GM13977 (cell line): ENCODE results near the gene GALM.

Experiments used
- DNase-seq: peaks from one replicate; pipeline ENCODE4 v3.0.0; 2012; ENCODE audit warnings: low spot score
- in situ Hi-C: fragments of 300-500 bp; cut with MboI; formaldehyde crosslinking; loops from one replicate; pipeline ENCODE4 v1.12.0; 2022; ENCODE audit warnings: low sequenced_read_pairs, low pct_unique_long_range_greater_than_20kb, mixed read lengths, inconsistent platforms; ENCODE audit not compliant: unreplicated experiment
- TF ChIP-seq, protein P1 (sequence below): IDR thresholded peaks from 2 replicates; pipeline ENCODE4 v1.5.1; 2012; ENCODE audit warnings: mild to moderate bottlenecking, control low read depth; ENCODE audit not compliant: insufficient read depth; ENCODE audit errors: extremely low read depth, missing control alignments

Gene GALM

DNA sequence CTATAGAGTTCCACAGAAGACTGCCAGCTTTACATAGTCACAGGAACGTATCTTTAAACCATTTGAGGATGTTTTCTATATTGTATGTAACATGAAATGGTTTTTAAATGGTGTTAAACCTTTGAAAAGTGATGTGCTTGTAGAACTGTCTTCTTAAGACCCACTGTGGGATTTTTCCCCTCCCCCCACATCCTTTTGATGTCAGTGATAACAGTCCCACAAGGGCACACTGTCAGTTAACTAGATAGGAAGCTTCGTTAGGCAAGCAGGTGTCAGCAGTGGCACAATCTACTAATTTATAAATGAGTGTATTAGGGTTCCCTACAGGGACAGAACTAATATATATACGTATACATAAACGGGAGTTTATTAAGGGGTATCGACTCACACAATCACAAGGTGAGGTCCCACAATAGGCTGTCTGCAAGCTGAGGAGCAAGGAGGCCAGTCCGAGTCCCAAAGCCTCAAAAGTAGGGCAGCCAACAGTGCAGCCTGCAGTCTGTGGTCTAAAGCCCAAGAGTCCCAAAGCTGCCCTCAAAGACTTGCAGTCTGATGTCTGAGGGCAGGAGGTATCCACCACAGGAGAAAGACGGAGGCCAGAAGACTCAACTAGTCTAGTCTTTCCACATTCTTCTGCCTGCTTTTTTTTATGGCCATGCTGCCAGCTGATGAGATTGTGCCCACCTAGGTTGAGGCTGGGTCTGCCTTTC is 39.4 kb upstream of the GALM start:
- no peak for DNase-seq
- in situ Hi-C loops: no loop called here
- TF ChIP-seq, protein P1, sequence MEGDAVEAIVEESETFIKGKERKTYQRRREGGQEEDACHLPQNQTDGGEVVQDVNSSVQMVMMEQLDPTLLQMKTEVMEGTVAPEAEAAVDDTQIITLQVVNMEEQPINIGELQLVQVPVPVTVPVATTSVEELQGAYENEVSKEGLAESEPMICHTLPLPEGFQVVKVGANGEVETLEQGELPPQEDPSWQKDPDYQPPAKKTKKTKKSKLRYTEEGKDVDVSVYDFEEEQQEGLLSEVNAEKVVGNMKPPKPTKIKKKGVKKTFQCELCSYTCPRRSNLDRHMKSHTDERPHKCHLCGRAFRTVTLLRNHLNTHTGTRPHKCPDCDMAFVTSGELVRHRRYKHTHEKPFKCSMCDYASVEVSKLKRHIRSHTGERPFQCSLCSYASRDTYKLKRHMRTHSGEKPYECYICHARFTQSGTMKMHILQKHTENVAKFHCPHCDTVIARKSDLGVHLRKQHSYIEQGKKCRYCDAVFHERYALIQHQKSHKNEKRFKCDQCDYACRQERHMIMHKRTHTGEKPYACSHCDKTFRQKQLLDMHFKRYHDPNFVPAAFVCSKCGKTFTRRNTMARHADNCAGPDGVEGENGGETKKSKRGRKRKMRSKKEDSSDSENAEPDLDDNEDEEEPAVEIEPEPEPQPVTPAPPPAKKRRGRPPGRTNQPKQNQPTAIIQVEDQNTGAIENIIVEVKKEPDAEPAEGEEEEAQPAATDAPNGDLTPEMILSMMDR: no peak

DNA sequence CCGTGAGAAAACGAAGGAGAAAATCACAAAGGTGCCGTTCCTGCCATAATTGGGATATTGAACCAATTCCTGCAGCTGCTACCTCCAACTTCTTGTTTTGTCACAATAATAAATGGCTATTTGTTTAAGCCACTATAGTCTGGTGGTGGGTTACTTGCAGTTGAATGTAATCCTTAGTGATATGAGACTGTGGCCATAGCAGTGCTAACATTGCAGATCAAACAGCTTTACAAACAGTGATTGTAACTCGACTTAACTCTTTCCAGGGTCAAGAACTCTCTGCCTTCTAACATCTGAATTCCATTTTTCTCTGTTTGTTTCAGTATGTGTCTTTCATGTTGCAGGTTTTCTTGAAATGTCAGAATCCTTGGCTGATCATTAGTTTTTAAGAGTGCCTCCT is 38.5 kb upstream of the GALM start:
- in situ Hi-C loops: no loop called here
- TF ChIP-seq, protein P1: no peak
- no peak for DNase-seq

DNA sequence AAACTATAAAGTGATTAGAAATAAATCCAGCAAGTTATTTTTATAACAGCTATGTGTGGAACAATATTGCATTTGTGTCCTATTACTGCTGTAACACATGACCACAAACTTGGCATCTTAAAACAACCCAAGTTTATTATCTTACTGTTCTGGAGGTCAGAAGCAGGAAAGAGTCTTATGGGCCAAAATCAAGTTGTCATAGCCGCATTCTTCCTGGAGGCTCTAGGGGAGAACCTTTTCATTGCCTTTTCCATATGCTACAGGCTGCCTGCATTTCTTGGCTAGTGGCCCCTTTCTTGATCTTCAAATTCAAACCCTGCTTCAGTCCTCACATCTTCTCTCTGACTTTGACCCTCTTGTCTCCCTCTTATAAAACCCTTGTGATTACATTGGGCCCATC is 36.2 kb upstream of the GALM start:
- in situ Hi-C loops: no loop called here
- TF ChIP-seq, protein P1: no peak
- DNase-seq: no peak

GRCh38 chr2:38631976-38632375 is 33.9 kb upstream of the GALM start:
- DNase-seq: no peak
- TF ChIP-seq, protein P1: no peak
- in situ Hi-C loops: no loop called here

- TF ChIP-seq, protein P1: no peak
- no peak for DNase-seq
- in situ Hi-C loops: no loop called here
These were observed 32.9 kb upstream of the GALM start for GRCh38 chr2:38632980-38633379.

DNA sequence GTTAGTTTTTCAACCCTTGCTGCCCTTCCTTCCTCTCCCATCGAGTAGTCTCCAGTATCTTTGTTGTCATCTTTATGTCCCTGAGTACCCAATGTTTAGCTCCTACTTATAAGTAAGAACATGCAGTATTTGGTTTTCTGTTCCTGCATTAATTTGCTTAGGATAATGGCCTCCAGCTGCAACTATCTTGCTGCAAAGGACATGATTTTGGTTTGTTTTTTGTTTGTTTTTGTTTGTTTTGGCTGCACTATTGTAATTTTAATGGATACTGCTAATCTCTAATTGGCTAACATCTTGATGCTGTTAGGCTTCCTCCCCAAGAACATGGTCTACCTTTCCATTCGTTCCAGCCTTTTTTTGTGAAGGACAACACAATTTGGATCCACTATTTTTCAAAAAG is 32.0 kb upstream of the GALM start:
- TF ChIP-seq, protein P1: no peak
- in situ Hi-C loops: no loop called here
- no peak for DNase-seq
